CD4-positive, alpha-beta T cell (primary cell): ENCODE data around the gene MPIG6B. TPM values are rescaled to one million over a fixed set of nuclear protein-coding genes. Genes with fewer than 3 reads are reported as not detected.

Source experiments
- ATAC-seq: fragments of 200-7000 bp; cut with Tn5 transposase; one replicate; pipeline ENCODE4 v1.10.0; 2022; ENCODE audit warnings: mild to moderate bottlenecking; ENCODE audit not compliant: poor library complexity
- CTCF ChIA-PET: fragments of 350-600 bp; sonication (Branson Sonifier 250); formaldehyde crosslinking; loops from one replicate; lab custom pipeline; 2021; ENCODE audit warnings: antibody characterized with exemption, inconsistent platforms; lab: Charles Lee
- POLR2A ChIA-PET: fragments of 350-600 bp; sonication (Branson Sonifier 250); formaldehyde crosslinking; loops from one replicate; lab custom pipeline; 2021; ENCODE audit warnings: antibody characterized with exemption, inconsistent platforms; lab: Charles Lee
- DNase-seq, 14 experiments: peaks; one replicate each; pipeline ENCODE4 v3.0.0-alpha.2; 2013 to 2020; ENCODE audit warnings: mixed read lengths in 2 of 14
- H3K27ac ChIP-seq, 2 donors: one replicate each; pipeline versions ENCODE4 v1.5.1 to v1.7.0; 2013; ENCODE audit warnings: low read length in 2 of 2, low read depth in 1 of 2, mild to moderate bottlenecking in 1 of 2
- H3K27me3 ChIP-seq, 2 experiments: 1 replicate in 1 of 2; 2 replicates in 1 of 2; pipeline versions ENCODE4 v1.6.1 to v1.7.0; 2013; ENCODE audit warnings: low read length in 2 of 2, control low read depth in 1 of 2, mild to moderate bottlenecking in 1 of 2, moderate library complexity in 1 of 2; ENCODE audit not compliant: insufficient read depth in 2 of 2, control insufficient read depth in 1 of 2
- H3K36me3 ChIP-seq: one replicate; pipeline ENCODE4 v1.6.1; 2013; ENCODE audit warnings: low read length, control low read depth; ENCODE audit not compliant: insufficient read depth
- H3K4me1 ChIP-seq: one replicate; pipeline ENCODE4 v1.6.1; 2013; ENCODE audit warnings: low read length, control low read depth; ENCODE audit not compliant: insufficient read depth
- H3K4me3 ChIP-seq: one replicate; pipeline ENCODE4 v1.5.1; 2013; ENCODE audit warnings: mild to moderate bottlenecking, low read length, moderate library complexity
- H3K9me3 ChIP-seq, 2 experiments: 1 replicate in 1 of 2; 2 replicates in 1 of 2; pipeline versions ENCODE4 v1.6.1 to v1.7.0; 2013; ENCODE audit warnings: low read length in 2 of 2, mild to moderate bottlenecking in 2 of 2, control low read depth in 1 of 2, moderate library complexity in 1 of 2; ENCODE audit not compliant: control insufficient read depth in 1 of 2, insufficient read depth in 1 of 2
- H3K27ac Mint-ChIP-seq: one replicate; pipeline ENCODE4 v1.8.0; 2020; ENCODE audit warnings: mixed read lengths
- H3K27me3 Mint-ChIP-seq: one replicate; pipeline ENCODE4 v1.8.0; 2021; ENCODE audit warnings: mixed read lengths
- H3K36me3 Mint-ChIP-seq: one replicate; pipeline ENCODE4 v1.8.0; 2021; ENCODE audit warnings: low read depth, mixed read lengths
- H3K4me1 Mint-ChIP-seq: one replicate; pipeline ENCODE4 v1.8.0; 2021; ENCODE audit warnings: low read depth, mixed read lengths
- H3K4me3 Mint-ChIP-seq: one replicate; pipeline ENCODE4 v1.8.0; 2020; ENCODE audit warnings: mild to moderate bottlenecking, mixed read lengths
- H3K9me3 Mint-ChIP-seq: one replicate; pipeline ENCODE4 v1.8.0; 2020; ENCODE audit warnings: mixed read lengths
- intact Hi-C, 2 experiments: fragments of 100-400 bp; cut with DNase I in 1 of 2; cut with micrococcal nuclease in 1 of 2; formaldehyde crosslinking; loops; one replicate each; pipeline versions ENCODE4 v1.15.1 to v1.9.0; 2023 to 2025; cut with DNase I, micrococcal nuclease
- total RNA-seq, 174 experiments: library from RNA in 2 of 174; stranded (reverse) in 2 of 174; gene quantifications; one replicate each; pipeline ENCODE4 v1.2.3 and lab custom pipeline; 2021 to 2026
- TF ChIP-seq, protein P1 (sequence below): fragments of 200-600 bp; IDR thresholded peaks from one replicate; pipeline ENCODE4 v1.8.0; 2022; ENCODE audit warnings: antibody characterized with exemption, mild to moderate bottlenecking

The MPIG6B gene
- total RNA-seq, 2 experiments from 2014 or later, result 0.11 to 0.17 TPM

DNA sequence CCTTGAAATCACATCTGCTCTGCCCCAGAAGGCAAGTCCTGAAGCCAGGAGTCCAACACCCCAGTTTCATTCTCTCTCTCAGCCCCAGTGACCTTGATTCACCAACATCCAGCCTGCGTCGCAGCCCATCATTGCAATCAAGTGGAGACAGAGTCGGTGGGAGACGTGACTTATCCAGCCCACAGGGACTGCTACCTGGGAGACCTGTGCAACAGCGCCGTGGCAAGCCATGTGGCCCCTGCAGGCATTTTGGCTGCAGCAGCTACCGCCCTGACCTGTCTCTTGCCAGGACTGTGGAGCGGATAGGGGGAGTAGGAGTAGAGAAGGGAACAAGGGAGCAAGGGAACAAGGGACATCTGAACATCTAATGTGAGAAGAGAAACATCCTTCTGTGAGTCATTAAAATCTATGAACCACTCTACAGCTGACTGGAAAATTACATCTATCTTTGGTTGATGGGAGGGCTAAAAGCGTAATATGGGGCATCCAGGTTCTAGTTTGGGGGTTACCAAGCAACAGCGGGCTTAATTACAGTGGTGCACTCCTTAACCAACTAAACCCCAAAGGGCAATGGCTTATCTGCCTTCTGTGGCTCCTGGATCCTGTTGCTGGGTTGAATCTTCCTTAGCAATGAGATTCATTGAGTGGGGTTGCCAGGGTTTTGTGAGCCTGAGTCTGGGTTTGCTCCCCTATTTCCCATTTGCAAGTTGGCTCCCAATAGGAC lies 5.5 kb upstream of the MPIG6B start:
- Mint-ChIP-seq H3K27me3 (no peaks in the 10 kb centered on the region), H3K4me3 (no peak overlapping the region)

DNA sequence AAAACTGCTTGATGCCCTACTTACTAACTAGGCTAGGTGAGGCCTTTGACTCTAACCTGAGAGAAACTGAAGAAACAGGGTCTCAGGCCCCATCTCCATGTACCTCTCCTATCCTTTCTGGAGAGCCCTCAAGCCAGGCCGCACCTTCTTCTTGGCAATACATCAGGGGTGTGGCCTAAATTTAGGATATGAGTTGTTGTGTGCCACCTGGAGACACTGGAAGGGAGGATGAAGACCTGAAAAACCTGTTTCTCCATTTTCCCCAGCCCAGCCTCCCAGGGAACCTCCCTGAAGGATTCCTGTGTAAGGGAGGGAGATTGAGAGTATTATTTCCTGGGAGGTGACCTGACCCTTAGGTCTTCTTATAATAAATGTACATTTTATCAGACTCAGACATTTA lies 4.9 kb upstream of the MPIG6B start:
- H3K4me3 ChIP-seq, result no peak overlapping the region
- no peak for ATAC-seq
- no peak overlapping the region for H3K27ac ChIP-seq
- DNase-seq, result no peak
- TF ChIP-seq, protein P1, sequence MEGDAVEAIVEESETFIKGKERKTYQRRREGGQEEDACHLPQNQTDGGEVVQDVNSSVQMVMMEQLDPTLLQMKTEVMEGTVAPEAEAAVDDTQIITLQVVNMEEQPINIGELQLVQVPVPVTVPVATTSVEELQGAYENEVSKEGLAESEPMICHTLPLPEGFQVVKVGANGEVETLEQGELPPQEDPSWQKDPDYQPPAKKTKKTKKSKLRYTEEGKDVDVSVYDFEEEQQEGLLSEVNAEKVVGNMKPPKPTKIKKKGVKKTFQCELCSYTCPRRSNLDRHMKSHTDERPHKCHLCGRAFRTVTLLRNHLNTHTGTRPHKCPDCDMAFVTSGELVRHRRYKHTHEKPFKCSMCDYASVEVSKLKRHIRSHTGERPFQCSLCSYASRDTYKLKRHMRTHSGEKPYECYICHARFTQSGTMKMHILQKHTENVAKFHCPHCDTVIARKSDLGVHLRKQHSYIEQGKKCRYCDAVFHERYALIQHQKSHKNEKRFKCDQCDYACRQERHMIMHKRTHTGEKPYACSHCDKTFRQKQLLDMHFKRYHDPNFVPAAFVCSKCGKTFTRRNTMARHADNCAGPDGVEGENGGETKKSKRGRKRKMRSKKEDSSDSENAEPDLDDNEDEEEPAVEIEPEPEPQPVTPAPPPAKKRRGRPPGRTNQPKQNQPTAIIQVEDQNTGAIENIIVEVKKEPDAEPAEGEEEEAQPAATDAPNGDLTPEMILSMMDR, result no peak
- CTCF ChIA-PET, result no interaction called here
- no peaks in the 10 kb centered on the region for H3K27me3 ChIP-seq
- H3K4me1 Mint-ChIP-seq, result peaks cover 6% of the 10 kb centered on the region
- intact Hi-C loops, result no loop called here
- no peak overlapping the region for H3K4me3 Mint-ChIP-seq
- peaks cover 5% of the 10 kb centered on the region for H3K4me1 ChIP-seq
- H3K36me3 ChIP-seq, result no peaks in the 10 kb centered on the region
- no peaks in the 10 kb centered on the region for H3K36me3 Mint-ChIP-seq
- no peaks in the 10 kb centered on the region for H3K9me3 Mint-ChIP-seq
- no peaks in the 10 kb centered on the region for H3K9me3 ChIP-seq
- no peaks in the 10 kb centered on the region for H3K27me3 Mint-ChIP-seq
- POLR2A ChIA-PET, result no interaction called here
- H3K27ac Mint-ChIP-seq, result no peak overlapping the region

More for the DNA sequence above, 5.5 kb upstream of the MPIG6B start:
- Mint-ChIP-seq H3K27ac (no peak overlapping the region), H3K9me3 (no peaks in the 10 kb centered on the region), H3K36me3 (no peaks in the 10 kb centered on the region), H3K4me1 (peaks cover 9% of the 10 kb centered on the region)
- TF ChIP-seq, protein P1, result no peak
- POLR2A ChIA-PET, result no interaction called here
- Histone ChIP-seq H3K27me3 (no peaks in the 10 kb centered on the region), H3K4me3 (no peak overlapping the region), H3K36me3 (no peaks in the 10 kb centered on the region), H3K4me1 (peaks cover 3% of the 10 kb centered on the region), H3K9me3 (no peaks in the 10 kb centered on the region), H3K27ac (no peak overlapping the region)
- DNase-seq, result no peak
- intact Hi-C loops, result no loop called here
- no peak for ATAC-seq
- CTCF ChIA-PET, result no interaction called here

DNA sequence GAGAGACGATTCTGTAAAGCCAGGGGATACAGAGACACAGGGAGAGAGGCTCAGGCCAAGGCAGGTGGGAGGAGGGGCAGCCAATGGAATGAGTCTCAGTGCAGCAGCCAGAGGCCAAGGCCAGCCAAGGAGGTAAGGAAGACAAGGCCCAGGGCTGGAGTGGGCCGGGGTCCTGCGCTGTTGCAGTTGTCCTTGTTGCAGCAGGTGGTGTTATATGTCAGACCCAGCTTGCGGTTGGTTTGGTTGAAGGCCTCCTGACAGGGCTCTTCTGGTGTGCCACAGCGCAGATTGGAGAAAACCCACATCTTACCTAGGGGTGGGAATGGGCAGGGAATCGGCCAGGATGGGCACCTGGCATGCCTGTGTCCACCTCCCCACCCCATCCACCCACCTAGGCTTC lies 4.2 kb upstream of the MPIG6B start:
- H3K27me3 Mint-ChIP-seq, result no peaks in the 10 kb centered on the region
- no peaks in the 10 kb centered on the region for H3K36me3 Mint-ChIP-seq
- POLR2A ChIA-PET, result no interaction called here
- intact Hi-C loops, result no loop called here
- CTCF ChIA-PET, result no interaction called here
- Histone ChIP-seq H3K27me3 (no peaks in the 10 kb centered on the region), H3K4me1 (peaks cover 6% of the 10 kb centered on the region), H3K36me3 (no peaks in the 10 kb centered on the region), H3K27ac (no peak overlapping the region), H3K4me3 (no peak overlapping the region), H3K9me3 (no peaks in the 10 kb centered on the region)
- no peaks in the 10 kb centered on the region for H3K9me3 Mint-ChIP-seq
- no peak overlapping the region for H3K4me3 Mint-ChIP-seq
- no peak overlapping the region for H3K27ac Mint-ChIP-seq
- TF ChIP-seq, protein P1, result no peak
- DNase-seq (no peak), ATAC-seq (no peak)
- H3K4me1 Mint-ChIP-seq, result peaks cover 3% of the 10 kb centered on the region
